ENCODE measurements around the gene GREB1. TPM values are rescaled to one million over a fixed set of nuclear protein-coding genes. Genes with fewer than 3 reads are reported as not detected.

Gene GREB1
- total and polyA plus RNA-seq, 2 donors (not counting 1 experiment from before 2014, with no cell fraction given), result 0.04 to 0.39 TPM

GRCh38 chr2:11629851-11630250, 96.0 kb downstream of the GREB1 start:
- WGBS (ENCODE audit: insufficient coverage), result 80% methylated on average over 7 of the region's 11 CpGs
- intact Hi-C loops (cut with micrococcal nuclease), result no loop called here
- H3K79me2 ChIP-seq (ENCODE audit: control insufficient read depth, insufficient read depth, low read length), result no peaks in the 10 kb centered on the region
- H3K4me3 ChIP-seq (ENCODE audit: control extremely low read depth in 1 of 5, extremely low read depth in 1 of 5, insufficient read depth in 1 of 5, low read depth in 2 of 5, low read length in 4 of 5), result no peak overlapping the region
- TF ChIP-seq EZH2 (IDR thresholded peaks at IDR 0.05; ENCODE audit: borderline replicate concordance, insufficient read depth, low read depth, low read length, poor library complexity, severe bottlenecking) (no peak), CTCF (IDR thresholded peaks at IDR 0.05) (no peak)
- H3K27ac ChIP-seq (ENCODE audit: low read length in 2 of 2), result no peak overlapping the region
- ATAC-seq (ENCODE audit: low read depth) (no peak), DNase-seq (no peak)
- no peaks in the 10 kb centered on the region for H3K4me1 ChIP-seq (ENCODE audit: control insufficient read depth in 2 of 2, insufficient read depth in 2 of 2, low read length in 2 of 2)
- Mint-ChIP-seq H3K9me3 (ENCODE audit: insufficient read depth) (peaks cover 4% of the 10 kb centered on the region), H3K4me1 (no peaks in the 10 kb centered on the region), H3K27me3 (peaks cover 7% of the 10 kb centered on the region), H3K4me3 (no peak overlapping the region), H3K27ac (no peak overlapping the region)
- H2AFZ ChIP-seq (ENCODE audit: insufficient read depth, low read depth, low read length, poor library complexity, severe bottlenecking), result no peak overlapping the region
- no peaks in the 10 kb centered on the region for H3K27me3 ChIP-seq (replicated peaks in 1 of 4; ENCODE audit: control extremely low read depth in 1 of 4, control insufficient read depth in 3 of 4, insufficient read depth in 4 of 4, low read length in 3 of 4)
- no peaks in the 10 kb centered on the region for H3K36me3 ChIP-seq (replicated peaks in 1 of 2; ENCODE audit: control extremely low read depth in 1 of 2, control insufficient read depth in 1 of 2, extremely low read depth in 1 of 2, insufficient read depth in 2 of 2, low read length in 1 of 2)
- H3K9ac ChIP-seq (ENCODE audit: low read length), result no peak overlapping the region
- ChIA-PET CTCF (no interaction called here), POLR2A (no interaction called here)
- H3K9me3 ChIP-seq (ENCODE audit: control extremely low read depth in 1 of 3, control insufficient read depth in 2 of 3, insufficient read depth in 1 of 3, low read length in 2 of 3), result peaks cover 0 to 22% (median 3%) of the 10 kb centered on the region in 3 donors
- H4K20me1 ChIP-seq (ENCODE audit: control insufficient read depth, insufficient read depth, low read length, poor library complexity, severe bottlenecking), result no peaks in the 10 kb centered on the region
- H3K4me2 ChIP-seq (replicated peaks; ENCODE audit: low read depth, low read length, poor library complexity, severe bottlenecking), result no peak overlapping the region

GRCh38 chr2:11630855-11631254, 97.0 kb downstream of the GREB1 start:
- TF ChIP-seq EZH2 (IDR thresholded peaks at IDR 0.05; ENCODE audit: borderline replicate concordance, insufficient read depth, low read depth, low read length, poor library complexity, severe bottlenecking) (no peak), CTCF (IDR thresholded peaks at IDR 0.05) (no peak)

More at GRCh38 chr2:11630855-11631254, 97.0 kb downstream of the GREB1 start:
- Histone ChIP-seq H3K4me1 (ENCODE audit: control insufficient read depth in 2 of 2, insufficient read depth in 2 of 2, low read length in 2 of 2) (no peaks in the 10 kb centered on the region), H3K4me3 (ENCODE audit: control extremely low read depth in 1 of 5, extremely low read depth in 1 of 5, insufficient read depth in 1 of 5, low read depth in 2 of 5, low read length in 4 of 5) (no peak overlapping the region), H4K20me1 (ENCODE audit: control insufficient read depth, insufficient read depth, low read length, poor library complexity, severe bottlenecking) (no peaks in the 10 kb centered on the region), H3K27me3 (replicated peaks in 1 of 4; ENCODE audit: control extremely low read depth in 1 of 4, control insufficient read depth in 3 of 4, insufficient read depth in 4 of 4, low read length in 3 of 4) (no peaks in the 10 kb centered on the region), H3K4me2 (replicated peaks; ENCODE audit: low read depth, low read length, poor library complexity, severe bottlenecking) (no peak overlapping the region), H2AFZ (ENCODE audit: insufficient read depth, low read depth, low read length, poor library complexity, severe bottlenecking) (no peak overlapping the region), H3K9me3 (ENCODE audit: control extremely low read depth in 1 of 3, control insufficient read depth in 2 of 3, insufficient read depth in 1 of 3, low read length in 2 of 3) (peaks cover 0 to 22% (median 3%) of the 10 kb centered on the region in 3 donors), H3K27ac (ENCODE audit: low read length in 2 of 2) (no peak overlapping the region), H3K9ac (ENCODE audit: low read length) (no peak overlapping the region), H3K79me2 (ENCODE audit: control insufficient read depth, insufficient read depth, low read length) (no peaks in the 10 kb centered on the region), H3K36me3 (replicated peaks in 1 of 2; ENCODE audit: control extremely low read depth in 1 of 2, control insufficient read depth in 1 of 2, extremely low read depth in 1 of 2, insufficient read depth in 2 of 2, low read length in 1 of 2) (no peaks in the 10 kb centered on the region)
- Mint-ChIP-seq H3K27ac (no peak overlapping the region), H3K4me1 (no peaks in the 10 kb centered on the region), H3K4me3 (no peak overlapping the region), H3K9me3 (ENCODE audit: insufficient read depth) (peaks cover 4% of the 10 kb centered on the region), H3K27me3 (peaks cover 7% of the 10 kb centered on the region)
- no peak for DNase-seq
- CTCF ChIA-PET, result no interaction called here
- WGBS (ENCODE audit: insufficient coverage), result 100% methylated on average over 1 of the region's 4 CpGs
- POLR2A ChIA-PET, result no interaction called here
- intact Hi-C loops (cut with micrococcal nuclease), result no loop called here
- ATAC-seq (ENCODE audit: low read depth), result no peak

Measured in B cell (primary cell).